ENCODE data around the gene SLC22A5. TPM values are rescaled to one million over a fixed set of nuclear protein-coding genes. Genes with fewer than 3 reads are reported as not detected.

SLC22A5 gene
- total and polyA plus RNA-seq, 12 donors = 10.3 to 36.8 (median 13.8) TPM

DNA sequence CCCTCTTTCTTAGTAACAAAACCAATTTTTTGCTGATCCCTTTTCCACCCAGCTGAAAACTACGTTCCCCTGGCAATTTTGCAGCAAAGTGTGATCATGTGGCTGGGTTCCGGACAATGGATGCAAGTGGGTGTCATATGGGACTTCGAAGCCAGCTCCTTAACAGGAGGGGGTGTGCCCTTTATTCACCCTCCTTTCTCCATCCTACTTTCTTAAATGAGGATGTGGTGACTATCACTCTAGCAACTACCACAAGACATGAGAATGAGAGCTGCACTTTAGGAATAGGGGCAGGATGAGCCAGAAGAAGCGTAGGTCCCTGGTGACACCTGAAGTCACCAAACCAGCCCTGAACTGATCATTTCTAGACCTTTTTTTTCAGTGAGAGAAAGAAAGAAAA lies 62.1 kb downstream of the SLC22A5 start:
- H3K9me3 ChIP-seq = no peaks in the 10 kb centered on the region
- H3K27ac ChIP-seq = peak overlapping the region in 2 of 10 donors; percentile 90 to 91
- TF ChIP-seq, protein P1, sequence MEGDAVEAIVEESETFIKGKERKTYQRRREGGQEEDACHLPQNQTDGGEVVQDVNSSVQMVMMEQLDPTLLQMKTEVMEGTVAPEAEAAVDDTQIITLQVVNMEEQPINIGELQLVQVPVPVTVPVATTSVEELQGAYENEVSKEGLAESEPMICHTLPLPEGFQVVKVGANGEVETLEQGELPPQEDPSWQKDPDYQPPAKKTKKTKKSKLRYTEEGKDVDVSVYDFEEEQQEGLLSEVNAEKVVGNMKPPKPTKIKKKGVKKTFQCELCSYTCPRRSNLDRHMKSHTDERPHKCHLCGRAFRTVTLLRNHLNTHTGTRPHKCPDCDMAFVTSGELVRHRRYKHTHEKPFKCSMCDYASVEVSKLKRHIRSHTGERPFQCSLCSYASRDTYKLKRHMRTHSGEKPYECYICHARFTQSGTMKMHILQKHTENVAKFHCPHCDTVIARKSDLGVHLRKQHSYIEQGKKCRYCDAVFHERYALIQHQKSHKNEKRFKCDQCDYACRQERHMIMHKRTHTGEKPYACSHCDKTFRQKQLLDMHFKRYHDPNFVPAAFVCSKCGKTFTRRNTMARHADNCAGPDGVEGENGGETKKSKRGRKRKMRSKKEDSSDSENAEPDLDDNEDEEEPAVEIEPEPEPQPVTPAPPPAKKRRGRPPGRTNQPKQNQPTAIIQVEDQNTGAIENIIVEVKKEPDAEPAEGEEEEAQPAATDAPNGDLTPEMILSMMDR (IDR thresholded peaks at IDR 0.05) = no peak
- 81 to 89% methylated on average over 4 of the region's 4 CpGs for WGBS, 2 donors
- H3K4me1 ChIP-seq = peaks cover 37 to 100% (median 93%) of the 10 kb centered on the region in 9 donors
- no peak overlapping the region for H3K4me3 ChIP-seq
- DNase-seq = no peak
- peaks cover 0 to 20% (median 0%) of the 10 kb centered on the region in 9 donors for H3K36me3 ChIP-seq
- no peaks in the 10 kb centered on the region for H3K27me3 ChIP-seq
- intact Hi-C loops (cut with DNase I) = no loop called here
- no peak for ATAC-seq

DNA sequence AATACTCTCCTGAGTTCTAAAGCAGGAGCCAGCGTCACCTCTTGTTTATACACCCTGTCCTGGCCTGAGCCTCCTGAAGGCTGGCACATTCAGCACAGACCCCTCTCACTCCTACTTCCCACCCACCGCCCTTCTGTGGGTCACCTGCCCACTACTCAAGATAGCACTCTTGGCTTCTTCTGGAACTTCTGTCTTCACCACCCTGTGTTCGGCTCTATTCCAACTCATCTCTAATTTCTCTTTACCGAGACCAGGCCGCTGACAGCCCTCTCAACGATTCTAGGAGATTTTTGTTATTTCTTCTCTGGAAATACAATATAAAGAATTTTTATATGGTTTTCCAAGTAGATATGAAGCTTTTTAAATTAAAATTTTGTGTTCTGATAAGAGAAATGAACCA lies 63.6 kb downstream of the SLC22A5 start:
- H3K27me3 ChIP-seq = no peaks in the 10 kb centered on the region
- intact Hi-C loops (cut with DNase I) = no loop called here
- H3K36me3 ChIP-seq = peaks cover 0 to 20% (median 0%) of the 10 kb centered on the region in 9 donors
- 57 to 70% methylated on average over 6 of the region's 6 CpGs for WGBS, 2 donors
- TF ChIP-seq, protein P1 (IDR thresholded peaks at IDR 0.05) = no peak
- H3K4me3 ChIP-seq = no peak overlapping the region
- H3K27ac ChIP-seq = peak overlapping the region in 7 of 10 donors; percentile 18 to 91 (median 47)
- no peaks in the 10 kb centered on the region for H3K9me3 ChIP-seq
- peak in 1 of 8 donors; percentile 20 for ATAC-seq
- DNase-seq = no peak
- peaks cover 36 to 100% (median 93%) of the 10 kb centered on the region in 9 donors for H3K4me1 ChIP-seq

GRCh38 chr5:132434416-132435286 lies 65.1 kb downstream of the SLC22A5 start:
- peaks cover 0 to 20% (median 0%) of the 10 kb centered on the region in 9 donors for H3K36me3 ChIP-seq
- ATAC-seq = peak in 1 of 8 donors; percentile 43
- H3K27me3 ChIP-seq = no peaks in the 10 kb centered on the region
- peaks cover 41 to 100% (median 93%) of the 10 kb centered on the region in 9 donors for H3K4me1 ChIP-seq
- TF ChIP-seq, protein P1 (IDR thresholded peaks at IDR 0.05) = no peak
- intact Hi-C loops (cut with DNase I) = no loop called here
- 63 to 67% methylated on average over 12 of the region's 12 CpGs for WGBS, 2 donors
- H3K9me3 ChIP-seq = no peaks in the 10 kb centered on the region
- peak overlapping the region in 9 of 10 donors; percentile 17 to 90 (median 27) for H3K27ac ChIP-seq
- no peak overlapping the region for H3K4me3 ChIP-seq
- DNase-seq = no peak

DNA sequence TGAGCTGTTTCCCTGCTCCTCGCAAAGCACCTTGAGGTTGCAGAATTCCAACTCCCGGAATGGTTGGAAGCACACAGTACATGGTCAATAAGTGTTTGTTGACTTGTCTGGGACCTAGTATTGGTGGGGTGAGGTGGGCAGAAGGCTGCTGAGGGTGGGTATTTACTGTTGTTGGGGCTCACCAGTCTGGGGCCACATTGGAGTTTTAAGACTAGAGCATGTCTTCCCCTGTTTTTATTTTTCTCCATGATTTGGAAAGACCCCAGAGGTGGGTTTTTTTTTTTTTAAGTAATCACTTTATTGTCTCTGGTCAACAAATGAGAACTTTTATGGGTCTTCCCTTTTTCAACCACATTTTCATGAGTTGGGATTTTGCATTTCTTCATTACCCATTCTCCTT lies 65.9 kb downstream of the SLC22A5 start:
- ATAC-seq = no peak
- DNase-seq = no peak
- no peaks in the 10 kb centered on the region for H3K27me3 ChIP-seq
- intact Hi-C loops (cut with DNase I) = no loop called here
- peaks cover 0 to 16% (median 0%) of the 10 kb centered on the region in 9 donors for H3K36me3 ChIP-seq
- no peaks in the 10 kb centered on the region for H3K9me3 ChIP-seq
- no peak overlapping the region for H3K4me3 ChIP-seq
- peak overlapping the region in 6 of 10 donors; percentile 26 to 90 (median 31) for H3K27ac ChIP-seq
- peaks cover 42 to 100% (median 94%) of the 10 kb centered on the region in 9 donors for H3K4me1 ChIP-seq
- TF ChIP-seq, protein P1 (IDR thresholded peaks at IDR 0.05) = no peak
- WGBS, 2 donors = 97 to 100% methylated on average over 2 of the region's 2 CpGs

Measured in heart right ventricle (tissue), 16 donors.